ENCODE data around the gene SLC30A4. TPM values are rescaled to one million over a fixed set of nuclear protein-coding genes. Genes with fewer than 3 reads are reported as not detected.

SLC30A4 gene
- total RNA-seq, 1 experiment from 2014 or later, result 2.7 TPM

- no peaks in the 10 kb centered on the region for H3K9me3 ChIP-seq (ENCODE audit: insufficient read depth, low read depth)
- no peak overlapping the region for H3K4me2 ChIP-seq
- no peaks in the 10 kb centered on the region for H3K79me2 ChIP-seq (ENCODE audit: low read depth)
- DNase-seq, result no peak
- no peak overlapping the region for H3K27ac ChIP-seq
- TF ChIP-seq EZH2 (IDR thresholded peaks at IDR 0.05; ENCODE audit: low read depth) (no peak), CTCF (conservative IDR thresholded peaks at IDR 0.05) (no peak)
- no peaks in the 10 kb centered on the region for H3K36me3 ChIP-seq (ENCODE audit: low read depth)
- H3K4me3 ChIP-seq, result no peak overlapping the region
- ChIA-PET POLR2A (ENCODE audit: unreplicated experiment) (no interaction called here), CTCF (no interaction called here)
- no peaks in the 10 kb centered on the region for H3K4me1 ChIP-seq (replicated peaks; ENCODE audit: insufficient read depth)
- H3F3A ChIP-seq (ENCODE audit: insufficient read depth, low read depth), result no peaks in the 10 kb centered on the region
- no TSS peak for BruUV-seq (replicated peaks)
- H2AFZ ChIP-seq, result no peak overlapping the region
- intact Hi-C loops (cut with micrococcal nuclease; ENCODE audit: unreplicated experiment), result no loop called here
- H4K20me1 ChIP-seq (ENCODE audit: insufficient read depth), result no peaks in the 10 kb centered on the region
- H3K27me3 ChIP-seq (ENCODE audit: insufficient read depth, low read depth), result no peaks in the 10 kb centered on the region
- H3K9me2 ChIP-seq (ENCODE audit: insufficient read depth), result no peaks in the 10 kb centered on the region
These were observed 25.3 kb downstream of the SLC30A4 start for GRCh38 chr15:45497261-45497660.

- Histone ChIP-seq H3K4me2 (no peak overlapping the region), H3K4me1 (replicated peaks; ENCODE audit: insufficient read depth) (no peaks in the 10 kb centered on the region), H3F3A (ENCODE audit: insufficient read depth, low read depth) (no peaks in the 10 kb centered on the region), H3K4me3 (no peak overlapping the region), H4K20me1 (ENCODE audit: insufficient read depth) (no peaks in the 10 kb centered on the region), H3K27ac (no peak overlapping the region), H3K79me2 (ENCODE audit: low read depth) (no peaks in the 10 kb centered on the region), H3K36me3 (ENCODE audit: low read depth) (no peaks in the 10 kb centered on the region), H2AFZ (no peak overlapping the region), H3K27me3 (ENCODE audit: insufficient read depth, low read depth) (no peaks in the 10 kb centered on the region), H3K9me2 (ENCODE audit: insufficient read depth) (no peaks in the 10 kb centered on the region), H3K9me3 (ENCODE audit: insufficient read depth, low read depth) (no peaks in the 10 kb centered on the region)
- TF ChIP-seq EZH2 (IDR thresholded peaks at IDR 0.05; ENCODE audit: low read depth) (no peak), CTCF (conservative IDR thresholded peaks at IDR 0.05) (no peak)
- intact Hi-C loops (cut with micrococcal nuclease; ENCODE audit: unreplicated experiment), result no loop called here
- BruUV-seq (replicated peaks), result no TSS peak
- DNase-seq, result no peak
- CTCF ChIA-PET, result no interaction called here
- POLR2A ChIA-PET (ENCODE audit: unreplicated experiment), result no interaction called here
These were observed 25.9 kb downstream of the SLC30A4 start for GRCh38 chr15:45496658-45497057.

GRCh38 chr15:45495588-45495987 lies 27.0 kb downstream of the SLC30A4 start:
- H3K4me2 ChIP-seq, result no peak overlapping the region
- no peak overlapping the region for H2AFZ ChIP-seq
- no peaks in the 10 kb centered on the region for H3K79me2 ChIP-seq (ENCODE audit: low read depth)
- H3F3A ChIP-seq (ENCODE audit: insufficient read depth, low read depth), result no peaks in the 10 kb centered on the region
- H3K9me2 ChIP-seq (ENCODE audit: insufficient read depth), result no peaks in the 10 kb centered on the region
- POLR2A ChIA-PET (ENCODE audit: unreplicated experiment), result interaction anchor here (0.7 kb wide), 1 partner anchor 98 kb away, joined by 4 read pairs; no protein-coding TSS in a partner anchor
- H3K4me1 ChIP-seq (replicated peaks; ENCODE audit: insufficient read depth), result no peaks in the 10 kb centered on the region
- intact Hi-C loops (cut with micrococcal nuclease; ENCODE audit: unreplicated experiment), result no loop called here
- H3K27ac ChIP-seq, result no peak overlapping the region
- no peaks in the 10 kb centered on the region for H3K36me3 ChIP-seq (ENCODE audit: low read depth)
- no TSS peak for BruUV-seq (replicated peaks)
- H3K9me3 ChIP-seq (ENCODE audit: insufficient read depth, low read depth), result no peaks in the 10 kb centered on the region
- TF ChIP-seq CTCF (conservative IDR thresholded peaks at IDR 0.05), result no peak
- no peaks in the 10 kb centered on the region for H4K20me1 ChIP-seq (ENCODE audit: insufficient read depth)
- H3K4me3 ChIP-seq, result no peak overlapping the region
- no peaks in the 10 kb centered on the region for H3K27me3 ChIP-seq (ENCODE audit: insufficient read depth, low read depth)
- DNase-seq, result no peak
- CTCF ChIA-PET, result no interaction called here

All from PC-9 (cell line).